SK-MEL-5 (cell line): ENCODE results near the gene BIK. TPM values are rescaled to one million over a fixed set of nuclear protein-coding genes. Genes with fewer than 3 reads are reported as not detected.

Experiments used
- DNase-seq: peaks from one replicate; pipeline ENCODE4 v3.0.0-alpha.2; 2016; ENCODE audit warnings: low read depth, low spot score
- in situ Hi-C: cut with HindIII; loops from 2 replicates; pipeline ENCODE4 v1.10.0; 2016; ENCODE audit warnings: low sequenced_read_pairs, high pct_unique_total_duplicates, low pct_unique_long_range_greater_than_20kb
- total RNA-seq: library from RNA; depleted of rRNA; stranded (reverse); fragments of >200 nt; shearing (Covaris generic); gene quantifications from 2 replicates; pipeline ENCODE4 v1.2.3, GENCODE V29; 2014

The BIK gene
- total RNA-seq, 1 experiment from 2014 or later = 8.0 TPM

GRCh38 chr22:43152357-43153071 is 42.0 kb downstream of the BIK start:
- in situ Hi-C loops = no loop called here
- DNase-seq = peak; percentile 74

GRCh38 chr22:43153899-43154298 is 43.3 kb downstream of the BIK start:
- in situ Hi-C loops = no loop called here

GRCh38 chr22:43154887-43155536 is 44.5 kb downstream of the BIK start:
- in situ Hi-C loops = no loop called here
- no peak for DNase-seq

More at GRCh38 chr22:43153899-43154298, 43.3 kb downstream of the BIK start:
- no peak for DNase-seq

GRCh38 chr22:43155789-43156188 is 45.2 kb downstream of the BIK start:
- no peak for DNase-seq
- in situ Hi-C loops = no loop called here

- no peak for DNase-seq
- in situ Hi-C loops = no loop called here
Measured at GRCh38 chr22:43156413-43156812, 45.9 kb downstream of the BIK start.

- in situ Hi-C loops = no loop called here
Measured at GRCh38 chr22:43157874-43158546, 47.5 kb downstream of the BIK start.

GRCh38 chr22:43158778-43159483 is 48.4 kb downstream of the BIK start:
- no peak for DNase-seq
- in situ Hi-C loops = no loop called here

More at GRCh38 chr22:43157874-43158546, 47.5 kb downstream of the BIK start:
- DNase-seq = no peak

GRCh38 chr22:43159484-43160178 is 49.1 kb downstream of the BIK start:
- in situ Hi-C loops = no loop called here
- peak; percentile 58 for DNase-seq

GRCh38 chr22:43160497-43161126 is 50.1 kb downstream of the BIK start:
- no peak for DNase-seq
- in situ Hi-C loops = no loop called here

- DNase-seq = no peak
- in situ Hi-C loops = no loop called here
Measured at GRCh38 chr22:43162412-43163150, 52.0 kb downstream of the BIK start.

GRCh38 chr22:43163241-43163795 is 52.8 kb downstream of the BIK start:
- no peak for DNase-seq
- in situ Hi-C loops = no loop called here

GRCh38 chr22:43164636-43165035 is 54.1 kb downstream of the BIK start:
- in situ Hi-C loops = no loop called here
- DNase-seq = no peak

- DNase-seq = no peak
- in situ Hi-C loops = no loop called here
Measured at GRCh38 chr22:43166132-43166930, 55.8 kb downstream of the BIK start.

- in situ Hi-C loops = no loop called here
Measured at GRCh38 chr22:43167001-43167589, 56.5 kb downstream of the BIK start.

More at GRCh38 chr22:43167001-43167589, 56.5 kb downstream of the BIK start:
- DNase-seq = no peak
